Neutrophil (primary cell): Measurements from ENCODE around the gene PSD.

Experiments used
- H3K27ac ChIP-seq: fragments of 200-600 bp; sonication (generic); 2 replicates; pipeline ENCODE4 v1.5.1; 2016; ENCODE audit warnings: mild to moderate bottlenecking, moderate library complexity
- H3K27me3 ChIP-seq: fragments of 200-600 bp; sonication (generic); 2 replicates; pipeline ENCODE4 v1.6.0; 2016; ENCODE audit warnings: mild to moderate bottlenecking
- H3K36me3 ChIP-seq: fragments of 200-600 bp; sonication (generic); 2 replicates; pipeline ENCODE4 v1.5.1; 2017
- H3K4me1 ChIP-seq, 2 experiments: fragments of 200-600 bp in 1 of 2; sonication (generic) in 1 of 2; 1 replicate in 1 of 2; 2 replicates in 1 of 2; pipeline versions ENCODE4 v1.5.1 to v1.6.1; 2013 to 2016; ENCODE audit warnings: low read depth in 1 of 2, low read length in 1 of 2, mild to moderate bottlenecking in 1 of 2, moderate library complexity in 1 of 2; ENCODE audit not compliant: control insufficient read depth in 1 of 2, insufficient read depth in 1 of 2
- H3K4me3 ChIP-seq, 2 experiments: fragments of 200-600 bp in 1 of 2; sonication (generic) in 1 of 2; 1 replicate in 1 of 2; 2 replicates in 1 of 2; pipeline ENCODE4 v1.5.1; 2013 to 2016; ENCODE audit warnings: low read depth in 1 of 2, low read length in 1 of 2, mild to moderate bottlenecking in 1 of 2, moderate library complexity in 1 of 2
- H3K9me3 ChIP-seq: fragments of 200-600 bp; sonication (generic); 2 replicates; pipeline ENCODE4 v1.5.1; 2016
- CTCF ChIP-seq: fragments of 200-600 bp; sonication (generic); IDR thresholded peaks from 2 replicates; pipeline ENCODE4 v1.5.1; 2016; ENCODE audit warnings: antibody characterized with exemption

The PSD gene

GRCh38 chr10:102450374-102451104 is 32.0 kb upstream of the PSD start:
- no peaks in the 10 kb centered on the region for H3K36me3 ChIP-seq
- H3K27ac ChIP-seq: peak overlapping the region; percentile 74
- H3K4me3 ChIP-seq: peak overlapping the region; percentile 83 to 85
- H3K9me3 ChIP-seq: no peaks in the 10 kb centered on the region
- no peak for TF ChIP-seq CTCF
- no peaks in the 10 kb centered on the region for H3K27me3 ChIP-seq
- peaks cover 56% of the 10 kb centered on the region in 2 experiments for H3K4me1 ChIP-seq

- peaks cover 51% of the 10 kb centered on the region in 2 experiments for H3K4me1 ChIP-seq
- H3K9me3 ChIP-seq: no peaks in the 10 kb centered on the region
- peak overlapping the region; percentile 83 to 85 for H3K4me3 ChIP-seq
- no peaks in the 10 kb centered on the region for H3K27me3 ChIP-seq
- no peak for TF ChIP-seq CTCF
- no peaks in the 10 kb centered on the region for H3K36me3 ChIP-seq
- H3K27ac ChIP-seq: peak overlapping the region; percentile 74
Observed at GRCh38 chr10:102450124-102450373, 31.5 kb upstream of the PSD start.

GRCh38 chr10:102449321-102450123 is 30.9 kb upstream of the PSD start:
- H3K27ac ChIP-seq: peak overlapping the region; percentile 74
- no peaks in the 10 kb centered on the region for H3K36me3 ChIP-seq
- H3K9me3 ChIP-seq: no peaks in the 10 kb centered on the region
- peaks cover 46% of the 10 kb centered on the region in 2 experiments for H3K4me1 ChIP-seq
- H3K27me3 ChIP-seq: no peaks in the 10 kb centered on the region
- H3K4me3 ChIP-seq: peak overlapping the region; percentile 83 to 85
- no peak for TF ChIP-seq CTCF

DNA sequence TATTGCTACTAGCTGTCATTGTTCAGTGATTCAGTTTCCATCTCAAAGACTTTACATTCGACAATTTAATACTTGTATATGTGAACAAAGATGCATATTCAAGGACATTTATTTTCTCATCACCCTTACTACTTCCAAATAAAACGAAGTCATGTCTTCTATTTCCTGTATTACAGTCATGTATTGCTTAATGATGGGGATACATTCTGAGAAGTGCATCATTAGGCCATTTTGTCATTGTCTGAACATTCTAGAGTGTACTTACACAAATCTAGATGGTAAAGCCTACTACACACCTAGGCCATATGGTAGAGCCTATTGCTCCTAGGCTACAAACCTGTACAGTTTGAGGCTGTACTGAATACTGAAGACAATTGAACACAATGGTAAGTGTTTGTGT is 26.3 kb upstream of the PSD start:
- H3K9me3 ChIP-seq: no peaks in the 10 kb centered on the region
- no peak overlapping the region for H3K4me3 ChIP-seq
- H3K36me3 ChIP-seq: no peaks in the 10 kb centered on the region
- H3K27me3 ChIP-seq: no peaks in the 10 kb centered on the region
- TF ChIP-seq CTCF: no peak
- peaks cover 5 to 7% of the 10 kb centered on the region in 2 experiments for H3K4me1 ChIP-seq
- no peak overlapping the region for H3K27ac ChIP-seq

- H3K27me3 ChIP-seq: no peaks in the 10 kb centered on the region
- no peaks in the 10 kb centered on the region for H3K36me3 ChIP-seq
- no peak overlapping the region for H3K27ac ChIP-seq
- TF ChIP-seq CTCF: no peak
- H3K9me3 ChIP-seq: no peaks in the 10 kb centered on the region
- peaks cover 21 to 22% of the 10 kb centered on the region in 2 experiments for H3K4me1 ChIP-seq
- H3K4me3 ChIP-seq: no peak overlapping the region
Observed at GRCh38 chr10:102438374-102438773, 19.8 kb upstream of the PSD start.
